ENCODE results near the gene TFDP2.
"Not testable (repeated sequence)": the region's sequence is repeated elsewhere in the genome, so short reads cannot be mapped to it uniquely, and the experiment has no call there.

TFDP2 gene

DNA sequence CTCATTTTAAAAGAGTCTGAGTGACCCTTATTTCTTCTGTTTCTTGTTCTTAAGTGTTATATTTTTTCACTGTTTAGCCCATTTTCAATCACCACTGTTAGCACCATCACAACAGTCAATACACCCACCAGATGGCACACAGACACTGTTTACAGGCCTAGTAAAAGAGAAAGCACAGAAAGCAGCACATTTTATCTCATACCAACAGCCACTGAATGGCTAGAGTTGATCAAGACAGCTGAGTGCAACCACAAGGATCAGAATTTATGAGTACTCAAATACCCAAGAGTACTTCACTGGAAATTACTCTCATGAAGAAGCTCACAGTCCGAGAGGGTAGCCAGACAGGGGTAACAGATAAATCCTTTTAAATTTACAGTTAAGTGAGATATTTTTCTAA lies 127.0 kb downstream of the TFDP2 start:
- no peak for DNase-seq (ENCODE audit: low read depth in 3 of 3)

DNA sequence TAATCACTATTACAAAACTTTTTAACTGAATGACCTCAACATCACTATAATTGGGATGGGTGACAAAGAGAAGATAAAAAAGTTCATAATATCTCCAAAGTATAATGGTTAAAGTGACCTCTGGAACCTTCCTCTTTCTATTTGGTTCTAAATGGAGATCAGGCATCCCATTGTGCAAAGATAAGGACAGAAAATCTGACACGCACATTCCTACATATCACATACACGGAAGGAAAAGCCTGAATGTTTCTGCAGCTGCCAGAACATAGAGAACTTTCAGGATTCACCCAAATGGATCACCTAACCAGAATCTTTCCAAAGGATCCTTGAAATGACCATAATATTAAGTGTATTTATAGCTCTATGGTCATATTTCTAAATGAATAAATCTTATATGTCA lies 128.2 kb downstream of the TFDP2 start:
- DNase-seq (ENCODE audit: low read depth in 3 of 3): no peak

DNA sequence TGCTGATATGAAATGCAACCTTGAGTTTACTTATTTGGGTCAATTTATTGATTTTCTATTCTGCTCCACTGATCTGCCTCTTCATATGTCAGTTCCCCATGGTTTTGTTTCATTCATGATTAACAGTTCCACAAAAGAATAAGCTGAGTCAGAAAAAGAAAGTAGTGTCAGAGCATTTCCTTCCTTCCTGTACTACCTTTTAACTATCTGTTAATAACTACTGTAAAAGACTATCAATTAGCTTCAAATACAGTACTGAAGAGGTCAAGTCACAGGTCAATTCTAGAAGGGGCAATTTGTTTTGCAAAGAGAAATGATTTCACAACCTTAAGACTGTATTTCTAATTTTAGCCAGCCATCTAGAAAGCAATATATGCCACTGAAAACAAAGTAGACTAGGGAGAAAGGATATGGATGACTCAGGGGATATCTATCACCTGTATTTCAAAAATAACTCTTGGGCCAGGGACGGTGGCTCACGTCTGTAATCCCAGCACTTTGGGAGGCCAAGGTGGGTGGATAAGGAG lies 129.5 kb downstream of the TFDP2 start:
- no peak for DNase-seq (ENCODE audit: low read depth in 3 of 3)

DNA sequence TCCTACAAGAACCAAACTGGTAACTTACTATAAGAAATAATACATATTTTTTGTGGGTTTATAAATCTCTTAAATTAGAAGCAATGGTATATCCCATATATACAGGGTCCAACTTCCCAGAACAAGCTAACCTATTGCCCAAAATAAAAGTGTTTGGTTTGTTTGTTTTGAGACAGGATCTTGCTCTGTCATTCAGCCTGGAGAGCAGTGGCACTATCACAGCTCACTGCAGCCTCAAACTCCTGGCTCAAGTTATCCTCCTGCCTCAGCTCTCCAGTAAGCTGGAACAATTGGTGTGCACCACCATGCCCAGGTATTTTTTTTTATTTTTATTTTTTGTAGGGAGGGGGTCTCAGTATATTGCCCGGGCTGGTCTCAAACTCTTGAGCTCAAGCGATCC lies 135.4 kb downstream of the TFDP2 start:
- no peak for DNase-seq (ENCODE audit: low read depth in 3 of 3)

DNA sequence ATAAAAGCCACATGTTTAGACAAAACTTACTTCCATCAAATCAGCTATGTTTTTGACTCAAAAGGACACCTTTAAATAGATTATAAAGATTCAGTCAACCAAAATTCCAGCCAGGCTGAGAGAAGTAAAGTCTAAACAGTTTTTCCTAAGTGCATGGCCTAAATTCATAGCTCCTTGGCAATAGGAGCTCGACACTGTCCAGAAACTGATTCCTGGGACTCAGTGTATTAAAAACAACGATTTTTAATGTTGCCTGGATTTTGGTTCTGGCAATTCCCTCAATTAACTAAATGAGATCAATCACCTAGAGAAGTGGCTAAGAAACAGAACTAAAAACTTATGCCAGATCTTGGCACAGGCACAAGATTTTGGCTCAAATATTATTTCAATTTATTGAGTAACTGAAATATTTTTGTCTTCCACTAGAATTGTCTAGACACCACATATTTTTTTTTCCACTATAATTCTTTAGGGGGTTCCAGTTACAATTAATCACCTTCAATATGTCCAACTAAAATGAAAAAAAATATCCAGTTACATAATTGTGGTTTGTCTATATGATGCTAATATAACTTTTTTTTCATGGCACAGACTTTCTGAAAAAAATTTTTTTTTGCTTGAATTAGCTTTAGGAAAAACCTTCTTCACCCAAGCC lies 135.9 kb downstream of the TFDP2 start:
- DNase-seq (ENCODE audit: low read depth in 3 of 3): no peak

DNA sequence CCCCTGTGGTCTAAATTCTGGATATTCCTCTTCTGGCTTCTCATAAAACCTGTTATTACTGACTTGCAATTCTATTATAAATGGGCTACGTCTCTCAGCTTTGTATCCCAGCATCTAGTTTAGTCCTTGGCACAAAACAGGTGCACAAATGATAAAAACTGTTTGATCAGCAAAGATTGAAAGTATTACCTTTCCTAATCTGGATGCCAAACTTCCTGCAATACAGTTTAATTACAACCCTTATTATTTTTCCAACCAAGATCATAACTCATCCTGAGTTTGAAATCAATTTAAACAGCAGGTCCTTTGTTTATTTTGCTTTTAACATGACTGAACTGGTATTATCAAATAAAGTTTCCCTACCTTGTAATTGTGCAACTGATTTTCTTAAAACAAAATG lies 140.3 kb downstream of the TFDP2 start:
- DNase-seq (ENCODE audit: low read depth in 3 of 3): no peak

DNA sequence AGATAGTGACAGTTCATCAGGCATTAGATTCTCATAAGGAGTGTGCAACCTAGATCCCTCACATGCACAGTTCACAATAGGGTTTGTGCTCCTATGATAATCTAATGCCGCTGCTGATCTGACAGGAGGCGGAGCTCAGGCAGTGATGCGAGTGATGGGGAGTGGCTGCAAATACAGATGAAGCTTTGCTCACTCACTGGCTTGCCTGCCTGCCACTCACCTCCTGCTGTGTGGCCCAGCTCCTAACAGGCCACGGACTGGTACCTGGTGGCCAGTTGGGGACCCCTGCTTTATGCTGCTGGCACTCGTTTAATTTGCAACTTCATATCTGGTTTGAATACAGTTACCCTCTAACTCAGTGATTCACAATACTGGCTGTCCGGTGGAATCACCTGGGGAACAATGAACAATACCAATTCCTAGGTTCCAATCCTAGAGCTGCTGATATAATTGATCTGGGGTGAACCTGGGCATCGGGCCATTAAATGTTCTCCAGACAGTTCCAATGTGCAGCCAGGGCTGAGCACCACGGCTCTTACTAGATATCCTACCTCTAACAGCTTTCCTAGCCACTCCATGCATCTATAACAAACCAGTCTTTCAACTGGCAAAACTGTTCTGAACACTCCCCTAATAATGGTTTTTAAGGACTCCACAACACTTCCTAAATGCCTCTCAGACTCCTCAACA lies 141.5 kb downstream of the TFDP2 start:
- no peak for DNase-seq (ENCODE audit: low read depth in 3 of 3)

DNA sequence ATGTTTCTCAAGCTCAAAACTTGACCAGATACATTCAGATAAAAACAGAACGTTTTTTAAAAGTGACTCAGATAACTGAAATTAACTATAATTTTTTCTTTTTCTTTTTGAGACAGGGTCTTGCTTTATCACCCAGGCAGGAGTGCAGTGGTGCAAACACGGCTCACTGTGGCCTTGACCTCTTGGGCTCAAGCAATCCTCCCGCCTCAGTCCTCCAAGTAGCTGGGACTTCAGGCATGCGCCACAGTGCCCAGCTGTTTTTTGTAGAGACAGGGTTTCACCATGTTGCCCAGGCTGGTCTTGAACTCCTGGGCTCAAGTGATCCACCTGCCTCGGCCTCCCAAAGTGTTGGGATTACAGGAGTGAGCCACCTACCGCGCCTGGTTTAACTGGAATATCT lies 144.4 kb downstream of the TFDP2 start:
- DNase-seq (ENCODE audit: low read depth in 3 of 3): not testable (repeated sequence)

DNA sequence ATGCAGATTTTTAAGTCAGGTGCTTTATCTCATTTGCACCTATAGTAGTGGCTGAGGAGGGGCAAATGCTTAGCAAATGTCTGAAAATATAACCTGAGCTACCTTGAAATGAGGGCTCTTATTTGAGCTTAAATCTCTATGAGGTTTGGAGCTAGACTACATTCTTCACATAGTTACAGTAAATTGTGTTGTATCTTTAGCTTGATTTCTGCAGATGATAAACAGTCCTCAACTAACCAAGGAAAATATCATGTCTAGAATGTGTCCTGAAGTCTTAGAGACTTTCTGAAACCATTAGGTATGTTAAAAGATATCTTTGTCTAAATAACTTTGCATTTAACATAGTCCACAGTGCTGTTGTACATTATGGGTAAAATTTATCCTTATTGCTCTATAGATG lies 145.3 kb downstream of the TFDP2 start:
- DNase-seq (ENCODE audit: low read depth in 3 of 3): no peak

DNA sequence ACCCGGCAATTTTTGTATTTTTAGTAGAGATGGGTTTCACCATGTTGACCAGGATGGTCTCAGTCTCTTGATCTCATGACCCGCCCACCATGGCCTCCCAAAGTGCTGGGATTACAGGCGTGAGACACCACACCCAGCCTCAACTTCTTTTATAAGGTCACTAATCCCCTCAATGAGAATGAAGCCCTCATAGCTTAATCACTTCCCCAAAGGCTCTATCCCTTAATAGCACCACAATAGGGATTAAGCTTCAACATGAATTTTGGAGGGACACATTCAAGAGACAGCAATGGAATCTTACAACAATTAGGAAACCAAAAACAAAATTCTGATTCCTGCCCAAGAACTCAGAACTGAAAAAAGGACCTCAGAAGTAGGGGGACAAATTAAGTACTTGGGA lies 146.1 kb downstream of the TFDP2 start:
- no peak for DNase-seq (ENCODE audit: low read depth in 3 of 3)

DNA sequence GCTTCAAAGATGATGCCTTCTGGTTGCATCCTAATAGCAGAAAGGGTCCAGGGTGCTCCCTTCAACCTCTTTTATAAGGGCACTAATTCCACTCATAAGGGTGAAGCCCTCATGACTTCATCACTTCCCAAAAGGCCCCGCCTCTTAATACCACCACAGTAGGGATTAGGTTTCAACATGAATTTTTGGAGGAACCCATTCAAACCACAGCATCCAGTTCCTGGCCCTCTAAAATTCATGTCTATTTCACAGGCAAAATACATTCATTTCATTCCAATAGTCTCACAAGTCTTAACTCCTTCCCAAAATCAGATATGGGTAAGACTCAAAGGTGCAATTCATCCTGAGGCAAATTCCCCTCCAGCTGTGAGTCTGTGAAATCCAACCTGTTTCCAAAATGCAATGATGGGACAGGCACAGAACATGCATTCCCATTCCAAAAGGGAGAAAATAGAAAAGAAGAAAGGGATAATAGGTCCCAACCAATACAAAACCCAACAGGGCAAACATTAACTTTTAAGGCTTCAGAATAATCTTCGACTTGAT lies 148.9 kb downstream of the TFDP2 start:
- no peak for DNase-seq (ENCODE audit: low read depth in 3 of 3)

DNA sequence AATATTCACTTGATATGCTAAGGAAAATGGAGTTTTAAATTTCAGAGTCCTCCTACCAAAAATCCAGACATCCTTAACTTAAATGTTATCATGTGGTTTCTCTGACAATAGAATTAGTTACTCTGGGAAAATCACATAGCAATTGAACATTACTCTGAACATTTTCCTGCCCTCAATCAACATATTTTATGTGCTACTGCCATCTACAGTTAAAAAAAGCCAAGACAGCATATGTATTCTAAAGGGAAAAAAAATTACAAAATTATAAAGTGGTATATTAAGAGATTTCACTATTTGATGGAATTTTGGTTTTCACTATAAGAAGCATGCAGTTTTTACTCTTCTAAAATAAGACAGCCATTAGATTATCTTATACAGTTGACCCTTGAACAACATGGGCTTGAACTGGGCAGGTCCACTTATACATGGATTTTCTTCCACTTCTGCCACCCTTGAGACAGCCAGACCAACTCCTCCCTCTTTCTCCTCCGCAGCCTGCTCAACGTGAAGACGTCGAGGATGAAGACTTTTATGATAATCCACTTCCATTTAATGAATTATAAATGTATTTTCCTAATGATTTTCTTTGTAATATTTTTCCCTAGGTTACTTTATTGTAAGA lies 150.6 kb downstream of the TFDP2 start:
- DNase-seq (ENCODE audit: low read depth in 3 of 3): no peak

DNA sequence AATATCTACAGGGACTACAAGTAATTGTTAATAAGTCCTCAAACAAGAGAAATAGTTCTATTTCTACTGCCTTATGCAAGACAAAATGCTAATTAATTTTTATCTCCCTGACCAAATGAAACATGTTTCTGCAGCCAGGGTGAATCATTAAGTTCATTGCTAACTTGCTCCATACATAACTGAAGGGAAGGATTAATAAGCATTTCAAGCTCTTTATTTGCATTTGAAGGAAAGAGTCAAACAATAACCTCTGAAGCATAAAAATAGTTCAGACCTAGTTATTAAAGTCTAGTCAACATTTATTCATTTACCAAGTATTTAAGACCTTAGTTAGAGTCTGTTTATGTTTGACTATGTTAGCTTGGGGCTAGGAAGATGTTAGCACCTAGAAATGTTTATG lies 152.9 kb downstream of the TFDP2 start:
- no peak for DNase-seq (ENCODE audit: low read depth in 3 of 3)

DNA sequence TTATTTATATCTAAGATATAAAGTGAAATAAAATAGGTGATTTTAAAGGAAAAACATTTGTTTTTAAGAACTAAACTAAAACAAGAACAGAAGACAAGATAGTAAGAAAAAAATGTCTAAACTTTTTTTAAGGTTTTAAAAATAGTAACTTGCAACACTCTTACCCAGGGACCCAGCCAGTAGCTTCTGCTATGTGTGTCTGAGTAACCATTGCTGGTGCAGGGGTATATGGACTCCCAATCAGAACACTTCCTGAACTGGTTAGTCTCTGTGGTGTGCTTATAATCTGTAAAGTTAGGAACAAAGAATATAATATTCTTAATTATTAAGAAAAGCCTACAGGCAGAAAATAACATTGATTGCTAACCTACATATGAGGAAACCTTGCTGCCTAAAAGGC lies 154.5 kb downstream of the TFDP2 start:
- no peak for DNase-seq (ENCODE audit: low read depth in 3 of 3)

DNA sequence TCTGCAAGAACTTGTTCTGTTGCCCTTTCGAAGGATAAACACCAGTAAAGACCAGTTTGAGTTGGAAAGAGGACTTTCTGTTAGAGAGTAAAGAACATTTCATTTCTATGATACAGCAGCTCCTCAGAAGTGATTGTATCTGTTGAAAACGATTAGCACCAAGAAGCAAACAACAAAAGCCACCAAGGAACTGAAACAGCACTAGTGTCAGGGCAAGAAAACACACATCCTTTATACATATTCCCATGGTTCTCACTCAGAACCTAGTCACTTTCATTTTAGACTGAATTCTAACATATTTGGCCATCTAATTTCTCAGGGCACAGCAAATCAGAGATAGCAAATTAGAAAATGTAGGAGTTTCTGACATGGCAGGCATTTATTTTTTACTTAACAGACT lies 156.8 kb downstream of the TFDP2 start:
- DNase-seq (ENCODE audit: low read depth in 3 of 3): no peak

DNA sequence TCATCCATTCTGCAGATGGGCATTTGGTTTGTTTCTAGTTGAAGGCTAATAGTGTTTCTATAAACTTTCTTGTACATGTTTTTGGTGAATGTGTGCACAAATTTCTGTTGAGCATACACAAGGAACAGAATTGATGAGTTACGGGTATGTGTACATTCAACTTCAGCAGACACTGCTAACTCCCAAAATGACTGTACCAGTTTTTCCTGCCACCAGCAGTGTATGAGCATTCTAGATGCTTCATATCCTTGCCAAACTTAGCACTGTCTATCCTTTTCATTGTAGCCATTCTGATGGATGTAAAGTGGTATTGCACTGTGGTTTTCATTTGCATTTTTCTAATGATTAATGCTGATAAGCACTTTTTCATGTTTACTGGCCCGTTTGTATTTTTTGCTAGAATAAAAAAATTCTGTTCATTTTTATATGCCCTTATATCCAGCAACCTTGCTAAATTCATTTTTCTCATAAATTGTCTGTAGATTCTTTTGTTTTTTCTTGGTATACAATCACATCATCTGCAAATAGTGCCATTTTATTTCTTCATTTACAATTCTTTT lies 162.7 kb downstream of the TFDP2 start:
- DNase-seq (ENCODE audit: low read depth in 3 of 3): no peak

DNA sequence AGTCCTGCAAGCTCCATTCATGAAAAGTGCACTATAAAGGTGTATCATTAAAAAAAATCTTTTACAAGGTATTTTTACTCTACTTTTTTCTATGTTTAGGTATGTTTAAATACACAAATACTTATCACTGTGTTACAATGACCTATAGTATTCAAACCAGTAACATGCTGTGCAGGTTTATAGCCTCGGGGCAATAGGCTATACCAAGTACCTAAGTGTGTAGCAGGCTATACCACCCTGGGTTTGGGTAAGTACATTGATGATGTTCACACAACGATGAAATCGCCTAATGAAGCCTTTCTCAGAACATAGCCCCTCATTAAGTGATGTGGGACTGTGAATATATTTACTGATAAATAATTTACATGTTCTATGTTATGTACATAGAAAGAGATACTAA lies 168.3 kb downstream of the TFDP2 start:
- DNase-seq (ENCODE audit: low read depth in 3 of 3): no peak

DNA sequence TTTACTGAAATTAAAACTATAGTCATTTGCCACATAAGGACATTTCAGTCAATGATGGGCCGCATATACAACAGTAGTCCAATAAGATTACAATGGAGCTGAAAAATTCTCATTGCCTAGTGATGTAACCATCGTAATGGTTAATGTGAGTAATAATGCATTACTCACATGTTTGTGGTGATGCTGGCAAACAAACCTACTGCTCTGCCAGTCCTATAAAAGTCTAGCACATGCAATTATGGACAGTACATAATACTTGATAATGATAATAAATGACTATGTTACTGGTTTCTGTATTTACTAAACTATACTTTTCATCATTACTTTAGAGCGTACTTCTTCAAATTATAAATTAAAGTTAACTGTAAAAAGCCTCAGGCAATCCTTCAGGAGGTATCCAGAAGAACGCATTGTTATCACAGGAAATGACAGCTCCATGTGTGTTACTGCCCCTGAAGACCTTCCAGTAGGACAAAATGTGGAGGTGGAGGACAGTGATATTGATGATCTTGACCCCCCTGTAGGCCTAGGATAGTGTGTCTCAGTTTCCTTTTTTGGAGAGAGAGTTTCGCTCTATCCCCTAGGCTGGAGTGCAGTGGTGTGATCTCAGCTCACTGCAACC lies 170.2 kb downstream of the TFDP2 start:
- no peak for DNase-seq (ENCODE audit: low read depth in 3 of 3)

DNA sequence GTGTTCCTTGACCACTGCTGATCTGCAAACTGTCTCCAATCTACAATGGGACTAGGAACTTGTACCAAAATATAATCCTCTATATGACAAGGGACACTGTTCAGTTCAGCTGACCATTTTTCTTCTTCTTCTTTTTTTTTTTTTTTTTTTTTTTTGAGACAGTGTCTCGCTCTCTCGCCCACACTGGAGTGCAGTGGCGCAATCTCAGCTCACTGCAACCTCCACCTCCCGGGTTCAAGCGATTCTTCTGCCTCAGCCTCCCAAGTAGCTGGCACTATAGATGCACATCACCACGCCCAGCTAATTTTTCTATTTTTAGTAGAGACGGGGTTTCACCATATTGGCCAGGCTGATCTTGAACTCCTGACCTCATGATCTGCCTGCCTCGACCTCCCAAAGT lies 174.6 kb downstream of the TFDP2 start:
- not testable (repeated sequence) for DNase-seq (ENCODE audit: low read depth in 3 of 3)

DNA sequence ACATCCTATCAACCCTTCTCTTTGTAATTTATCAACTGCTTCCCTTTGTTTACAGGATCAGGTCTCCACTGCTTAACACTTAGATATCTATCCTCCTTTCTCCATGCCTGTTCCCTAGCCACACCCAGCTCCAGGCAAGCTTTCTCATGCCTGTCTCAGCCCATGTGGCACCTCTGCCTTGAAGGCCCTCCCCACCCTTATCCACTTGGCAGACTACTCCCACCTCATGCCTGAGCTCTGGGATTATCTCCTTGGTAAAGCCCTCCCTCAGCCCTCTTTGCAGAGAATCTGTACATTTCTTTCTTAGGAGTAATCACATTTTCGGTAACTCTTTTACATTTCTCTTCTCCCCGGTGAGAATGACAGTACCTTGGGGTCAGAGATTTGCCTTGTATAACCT lies 176.9 kb downstream of the TFDP2 start:
- DNase-seq (ENCODE audit: low read depth in 3 of 3): no peak

DNA sequence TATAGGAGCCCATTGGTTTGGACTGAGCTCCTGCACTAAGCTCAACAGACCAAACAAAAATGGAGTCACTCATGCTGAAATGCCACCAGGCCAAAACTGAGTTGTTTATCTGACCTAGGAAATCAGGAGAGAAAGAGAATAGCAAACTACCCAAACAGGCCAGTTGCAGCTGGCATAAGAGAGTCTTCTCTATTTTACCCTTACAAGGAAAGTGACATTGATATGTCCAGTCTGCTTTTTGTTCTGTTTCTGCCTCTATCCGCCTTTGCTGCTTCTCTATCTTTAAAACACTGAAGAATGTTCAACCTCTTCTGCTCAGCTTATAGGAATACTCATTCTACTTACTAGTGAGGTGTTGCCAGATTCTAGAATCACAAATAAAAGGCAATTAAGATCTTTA lies 177.8 kb downstream of the TFDP2 start:
- no peak for DNase-seq (ENCODE audit: low read depth in 3 of 3)

DNA sequence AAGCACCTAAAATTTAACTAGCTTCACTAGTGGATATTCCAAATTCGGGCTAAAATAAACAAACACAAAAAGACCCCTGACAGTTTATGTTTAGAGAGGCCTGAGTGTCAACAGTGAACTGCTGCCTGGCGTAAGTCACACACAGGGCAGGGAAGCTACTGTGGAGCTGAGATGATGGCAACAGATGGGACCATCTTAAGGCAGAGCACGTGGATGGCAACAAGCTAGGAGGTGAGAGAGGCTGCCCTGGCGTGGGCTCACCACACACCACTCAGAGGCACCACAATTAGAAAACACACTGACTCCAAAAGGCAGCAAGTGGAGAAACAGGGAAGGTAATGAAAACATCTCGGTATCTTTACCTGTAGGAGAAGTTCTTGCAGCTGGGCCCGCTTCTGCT lies 179.6 kb downstream of the TFDP2 start:
- DNase-seq (ENCODE audit: low read depth in 3 of 3): no peak
